ENCODE measurements around the gene MLXIPL. TPM values are rescaled to one million over a fixed set of nuclear protein-coding genes. Genes with fewer than 3 reads are reported as not detected.
A peak's percentile ranks its signal among the peaks of the same experiment; 100 is the strongest.
"Not testable (repeated sequence)": the region's sequence is repeated elsewhere in the genome, so short reads cannot be mapped to it uniquely, and the experiment has no call there.

Gene MLXIPL
- total and polyA plus RNA-seq, 4 donors, result 50.3 to 384 (median 232) TPM

- Histone ChIP-seq H3K4me1 (ENCODE audit: control insufficient read depth in 4 of 4, insufficient read depth in 4 of 4, low read length in 3 of 4) (peaks cover 2 to 11% (median 9%) of the 10 kb centered on the region in 4 donors), H3K9ac (ENCODE audit: low read depth in 1 of 2, low read length in 2 of 2) (no peak overlapping the region), H3K27me3 (ENCODE audit: control insufficient read depth in 4 of 4, insufficient read depth in 4 of 4, low read length in 3 of 4) (no peaks in the 10 kb centered on the region), H3K27ac (ENCODE audit: low read depth in 1 of 2, low read length in 2 of 2) (no peak overlapping the region), H3K9me3 (ENCODE audit: control insufficient read depth in 4 of 4, low read length in 3 of 4) (no peaks in the 10 kb centered on the region), H3K4me3 (ENCODE audit: low read depth in 1 of 3, low read length in 3 of 3) (no peak overlapping the region), H3K36me3 (ENCODE audit: control insufficient read depth in 4 of 4, insufficient read depth in 3 of 4, low read depth in 1 of 4, low read length in 3 of 4) (no peaks in the 10 kb centered on the region)
- TF ChIP-seq RAD21 (IDR thresholded peaks at IDR 0.05) (no peak), HNF4A (conservative IDR thresholded peaks at IDR 0.05) (no peak), FOXA2 (IDR thresholded peaks at IDR 0.05) (no peak), RXRA (IDR thresholded peaks at IDR 0.05) (no peak), YY1 (IDR thresholded peaks at IDR 0.05) (no peak)
- 78% methylated on average over 6 of the region's 6 CpGs for WGBS
- DNase-seq (ENCODE audit: low spot score), result no peak
Measured at GRCh38 chr7:73582664-73583202, 41.6 kb downstream of the MLXIPL start.

- DNase-seq (ENCODE audit: low spot score); H3K9me3 ChIP-seq (ENCODE audit: control insufficient read depth in 4 of 4, low read length in 3 of 4); H3K9ac ChIP-seq (ENCODE audit: low read depth in 1 of 2, low read length in 2 of 2); H3K4me3 ChIP-seq (ENCODE audit: low read depth in 1 of 3, low read length in 3 of 3); H3K36me3 ChIP-seq (ENCODE audit: control insufficient read depth in 4 of 4, insufficient read depth in 3 of 4, low read depth in 1 of 4, low read length in 3 of 4); H3K27ac ChIP-seq (ENCODE audit: low read depth in 1 of 2, low read length in 2 of 2); H3K27me3 ChIP-seq (ENCODE audit: control insufficient read depth in 4 of 4, insufficient read depth in 4 of 4, low read length in 3 of 4); H3K4me1 ChIP-seq (ENCODE audit: control insufficient read depth in 4 of 4, insufficient read depth in 4 of 4, low read length in 3 of 4): not testable (repeated sequence)
- 71% methylated on average over 9 of the region's 9 CpGs for WGBS
Measured at GRCh38 chr7:73581006-73581405, 43.3 kb downstream of the MLXIPL start.

DNA sequence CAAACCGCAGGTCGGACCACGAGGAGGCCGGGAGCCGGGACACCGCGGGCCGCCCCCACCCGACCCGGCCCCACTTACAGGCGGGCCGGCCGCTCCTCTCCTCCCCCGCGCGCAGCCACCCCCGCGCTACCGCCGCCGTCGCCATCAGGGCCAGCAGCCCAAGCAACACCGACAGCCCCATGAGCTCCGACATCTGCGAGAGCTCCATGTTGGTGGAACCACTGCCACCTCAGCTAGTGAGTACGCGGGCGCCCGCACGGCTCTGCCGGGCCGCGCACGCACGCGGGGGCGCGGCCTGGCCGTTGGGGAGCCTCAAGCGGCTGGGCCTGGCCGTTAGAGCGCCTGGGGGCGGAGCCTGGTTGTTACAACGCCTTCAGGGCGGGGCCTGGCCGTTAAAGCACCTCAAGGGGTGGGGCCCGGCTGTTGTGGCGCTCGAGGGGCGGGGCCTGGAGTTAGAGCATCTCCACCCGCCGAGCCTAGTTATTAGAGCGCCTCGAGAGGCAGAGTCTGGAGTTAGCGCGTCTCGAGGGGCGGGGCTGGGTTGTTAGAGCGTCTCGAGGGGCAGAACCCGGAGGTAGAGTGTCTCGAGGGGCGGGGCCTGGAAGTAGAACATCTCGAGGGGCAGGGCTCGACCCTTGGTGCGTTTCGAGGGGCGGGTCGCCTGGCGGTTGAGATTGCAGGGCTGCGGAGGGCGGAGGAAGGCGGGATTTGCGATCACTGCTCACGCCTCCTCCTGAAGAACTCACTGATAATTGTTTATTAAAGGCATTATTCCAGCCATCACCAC is 45.8 kb downstream of the MLXIPL start, which contains the start of gene TBL2:
Gene TBL2, minus strand, starts transcription at position 238 of the 787 bp plus-strand sequence. Its CDS starts 30 bp downstream, at position 208.
- Histone ChIP-seq H3K27me3 (ENCODE audit: control insufficient read depth in 4 of 4, insufficient read depth in 4 of 4, low read length in 3 of 4) (no peaks in the 10 kb centered on the region), H3K9me3 (ENCODE audit: control insufficient read depth in 4 of 4, low read length in 3 of 4) (no peaks in the 10 kb centered on the region), H3K4me3 (ENCODE audit: low read depth in 1 of 3, low read length in 3 of 3) (peak within 1 kb of the TSS; percentile 75 to 93 (median 91)), H3K9ac (ENCODE audit: low read depth in 1 of 2, low read length in 2 of 2) (peak within 1 kb of the TSS; percentile 86 to 87), H3K4me1 (ENCODE audit: control insufficient read depth in 4 of 4, insufficient read depth in 4 of 4, low read length in 3 of 4) (peaks cover 1 to 10% (median 7%) of the 10 kb centered on the region in 4 donors), H3K27ac (ENCODE audit: low read depth in 1 of 2, low read length in 2 of 2) (peak within 1 kb of the TSS; percentile 84 to 89), H3K36me3 (ENCODE audit: control insufficient read depth in 4 of 4, insufficient read depth in 3 of 4, low read depth in 1 of 4, low read length in 3 of 4) (peaks cover 0 to 11% (median 7%) of the 10 kb centered on the region in 4 donors)
- TF ChIP-seq GABPA (IDR thresholded peaks at IDR 0.05 in 1 of 2, conservative IDR thresholded peaks at IDR 0.05 in 1 of 2), result no peak
- TF ChIP-seq, protein P1, sequence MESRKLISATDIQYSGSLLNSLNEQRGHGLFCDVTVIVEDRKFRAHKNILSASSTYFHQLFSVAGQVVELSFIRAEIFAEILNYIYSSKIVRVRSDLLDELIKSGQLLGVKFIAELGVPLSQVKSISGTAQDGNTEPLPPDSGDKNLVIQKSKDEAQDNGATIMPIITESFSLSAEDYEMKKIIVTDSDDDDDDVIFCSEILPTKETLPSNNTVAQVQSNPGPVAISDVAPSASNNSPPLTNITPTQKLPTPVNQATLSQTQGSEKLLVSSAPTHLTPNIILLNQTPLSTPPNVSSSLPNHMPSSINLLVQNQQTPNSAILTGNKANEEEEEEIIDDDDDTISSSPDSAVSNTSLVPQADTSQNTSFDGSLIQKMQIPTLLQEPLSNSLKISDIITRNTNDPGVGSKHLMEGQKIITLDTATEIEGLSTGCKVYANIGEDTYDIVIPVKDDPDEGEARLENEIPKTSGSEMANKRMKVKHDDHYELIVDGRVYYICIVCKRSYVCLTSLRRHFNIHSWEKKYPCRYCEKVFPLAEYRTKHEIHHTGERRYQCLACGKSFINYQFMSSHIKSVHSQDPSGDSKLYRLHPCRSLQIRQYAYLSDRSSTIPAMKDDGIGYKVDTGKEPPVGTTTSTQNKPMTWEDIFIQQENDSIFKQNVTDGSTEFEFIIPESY (IDR thresholded peaks at IDR 0.05), result no peak
- TF ChIP-seq RXRA (IDR thresholded peaks at IDR 0.05), result no peak
- TF ChIP-seq SP1 (IDR thresholded peaks at IDR 0.05), result peak; percentile 76
- TF ChIP-seq HNF4G (IDR thresholded peaks at IDR 0.05), result no peak
- TF ChIP-seq EGR1 (IDR thresholded peaks at IDR 0.05; ENCODE audit: low read depth in 2 of 2), result peak in 1 of 2 donors; percentile 43
- TF ChIP-seq, protein P2, sequence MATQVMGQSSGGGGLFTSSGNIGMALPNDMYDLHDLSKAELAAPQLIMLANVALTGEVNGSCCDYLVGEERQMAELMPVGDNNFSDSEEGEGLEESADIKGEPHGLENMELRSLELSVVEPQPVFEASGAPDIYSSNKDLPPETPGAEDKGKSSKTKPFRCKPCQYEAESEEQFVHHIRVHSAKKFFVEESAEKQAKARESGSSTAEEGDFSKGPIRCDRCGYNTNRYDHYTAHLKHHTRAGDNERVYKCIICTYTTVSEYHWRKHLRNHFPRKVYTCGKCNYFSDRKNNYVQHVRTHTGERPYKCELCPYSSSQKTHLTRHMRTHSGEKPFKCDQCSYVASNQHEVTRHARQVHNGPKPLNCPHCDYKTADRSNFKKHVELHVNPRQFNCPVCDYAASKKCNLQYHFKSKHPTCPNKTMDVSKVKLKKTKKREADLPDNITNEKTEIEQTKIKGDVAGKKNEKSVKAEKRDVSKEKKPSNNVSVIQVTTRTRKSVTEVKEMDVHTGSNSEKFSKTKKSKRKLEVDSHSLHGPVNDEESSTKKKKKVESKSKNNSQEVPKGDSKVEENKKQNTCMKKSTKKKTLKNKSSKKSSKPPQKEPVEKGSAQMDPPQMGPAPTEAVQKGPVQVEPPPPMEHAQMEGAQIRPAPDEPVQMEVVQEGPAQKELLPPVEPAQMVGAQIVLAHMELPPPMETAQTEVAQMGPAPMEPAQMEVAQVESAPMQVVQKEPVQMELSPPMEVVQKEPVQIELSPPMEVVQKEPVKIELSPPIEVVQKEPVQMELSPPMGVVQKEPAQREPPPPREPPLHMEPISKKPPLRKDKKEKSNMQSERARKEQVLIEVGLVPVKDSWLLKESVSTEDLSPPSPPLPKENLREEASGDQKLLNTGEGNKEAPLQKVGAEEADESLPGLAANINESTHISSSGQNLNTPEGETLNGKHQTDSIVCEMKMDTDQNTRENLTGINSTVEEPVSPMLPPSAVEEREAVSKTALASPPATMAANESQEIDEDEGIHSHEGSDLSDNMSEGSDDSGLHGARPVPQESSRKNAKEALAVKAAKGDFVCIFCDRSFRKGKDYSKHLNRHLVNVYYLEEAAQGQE (IDR thresholded peaks at IDR 0.05), result peak; percentile 20
- TF ChIP-seq YY1 (IDR thresholded peaks at IDR 0.05), result peak; percentile 30
- TF ChIP-seq FOXA1 (IDR thresholded peaks at IDR 0.05), result peak; percentile 5
- TF ChIP-seq NR2F2 (IDR thresholded peaks at IDR 0.05), result peak; percentile 63
- peak; percentile 22 for TF ChIP-seq TAF1 (conservative IDR thresholded peaks at IDR 0.05)
- peak in 1 of 2 donors; percentile 7 for TF ChIP-seq HNF4A (conservative IDR thresholded peaks at IDR 0.05)
- TF ChIP-seq, protein P3, sequence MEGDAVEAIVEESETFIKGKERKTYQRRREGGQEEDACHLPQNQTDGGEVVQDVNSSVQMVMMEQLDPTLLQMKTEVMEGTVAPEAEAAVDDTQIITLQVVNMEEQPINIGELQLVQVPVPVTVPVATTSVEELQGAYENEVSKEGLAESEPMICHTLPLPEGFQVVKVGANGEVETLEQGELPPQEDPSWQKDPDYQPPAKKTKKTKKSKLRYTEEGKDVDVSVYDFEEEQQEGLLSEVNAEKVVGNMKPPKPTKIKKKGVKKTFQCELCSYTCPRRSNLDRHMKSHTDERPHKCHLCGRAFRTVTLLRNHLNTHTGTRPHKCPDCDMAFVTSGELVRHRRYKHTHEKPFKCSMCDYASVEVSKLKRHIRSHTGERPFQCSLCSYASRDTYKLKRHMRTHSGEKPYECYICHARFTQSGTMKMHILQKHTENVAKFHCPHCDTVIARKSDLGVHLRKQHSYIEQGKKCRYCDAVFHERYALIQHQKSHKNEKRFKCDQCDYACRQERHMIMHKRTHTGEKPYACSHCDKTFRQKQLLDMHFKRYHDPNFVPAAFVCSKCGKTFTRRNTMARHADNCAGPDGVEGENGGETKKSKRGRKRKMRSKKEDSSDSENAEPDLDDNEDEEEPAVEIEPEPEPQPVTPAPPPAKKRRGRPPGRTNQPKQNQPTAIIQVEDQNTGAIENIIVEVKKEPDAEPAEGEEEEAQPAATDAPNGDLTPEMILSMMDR (IDR thresholded peaks at IDR 0.05; ENCODE audit: low read depth, low read length, missing input control), result no peak
- TF ChIP-seq, protein P4, sequence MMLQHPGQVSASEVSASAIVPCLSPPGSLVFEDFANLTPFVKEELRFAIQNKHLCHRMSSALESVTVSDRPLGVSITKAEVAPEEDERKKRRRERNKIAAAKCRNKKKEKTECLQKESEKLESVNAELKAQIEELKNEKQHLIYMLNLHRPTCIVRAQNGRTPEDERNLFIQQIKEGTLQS (IDR thresholded peaks at IDR 0.05), result no peak
- peak; percentile 12 to 13 for TF ChIP-seq RAD21 (IDR thresholded peaks at IDR 0.05)
- TF ChIP-seq JUND (IDR thresholded peaks at IDR 0.05), result peak in 1 of 2 donors; percentile 45
- WGBS, result under 1% methylated on average over 75 of the region's 75 CpGs
- DNase-seq (ENCODE audit: low spot score), result peak; percentile 99

All from liver (tissue), 9 donors.